H1 (cell line): Measurements from ENCODE around the gene CD52.

ENCODE experiments used
- ATF3 ChIP-seq: IDR thresholded peaks from 2 replicates; pipeline ENCODE4 v1.6.1; 2011; ENCODE audit warnings: low read depth, mild to moderate bottlenecking, low read length; ENCODE audit not compliant: insufficient read depth
- EP300 ChIP-seq, 2 experiments: IDR thresholded peaks; 1 replicate in 1 of 2; 2 replicates in 1 of 2; pipeline ENCODE4 v1.6.1; 2011 to 2012; ENCODE audit warnings: low read depth in 2 of 2, low read length in 2 of 2, mild to moderate bottlenecking in 2 of 2, borderline replicate concordance in 1 of 2, inconsistent platforms in 1 of 2, moderate library complexity in 1 of 2
- MAFK ChIP-seq: IDR thresholded peaks from 2 replicates; pipeline ENCODE4 v1.6.1; 2012; ENCODE audit warnings: low read depth, mild to moderate bottlenecking, improper control_type of control experiment, low read length
- NRF1 ChIP-seq: IDR thresholded peaks from 2 replicates; pipeline ENCODE4 v1.6.1; 2011; ENCODE audit warnings: mild to moderate bottlenecking, low read depth, low read length, improper control_type of control experiment

GRCh38 chr1:26297791-26298124 lies 20.0 kb upstream of the CD52 start:
- TF ChIP-seq NRF1 (no peak), EP300 (IDR thresholded peaks at IDR 0.05; ENCODE audit: borderline replicate concordance in 1 of 2, low read depth in 2 of 2, low read length in 2 of 2) (no peak), MAFK (no peak), ATF3 (no peak)
